Prostate gland (tissue), 2 donors: ENCODE results near the gene SERPINE2.

ENCODE experiments used
- POLR2A ChIP-seq: fragments of 450-650 bp; IDR thresholded peaks from one replicate; pipeline ENCODE4 v1.6.1; 2016; ENCODE audit warnings: antibody characterized with exemption, mild to moderate bottlenecking
- TF ChIP-seq, protein P1 (sequence below), 4 experiments: fragments of 200-600 bp in 2 of 4; fragments of 450-650 bp in 2 of 4; sonication (generic) in 2 of 4; IDR thresholded peaks; 1 replicate in 3 of 4; 2 replicates in 1 of 4; pipeline ENCODE4 v1.5.1; 2016 to 2019; ENCODE audit warnings: antibody characterized with exemption in 4 of 4, mild to moderate bottlenecking in 2 of 4, moderate library complexity in 2 of 4

- TF ChIP-seq, protein P1, sequence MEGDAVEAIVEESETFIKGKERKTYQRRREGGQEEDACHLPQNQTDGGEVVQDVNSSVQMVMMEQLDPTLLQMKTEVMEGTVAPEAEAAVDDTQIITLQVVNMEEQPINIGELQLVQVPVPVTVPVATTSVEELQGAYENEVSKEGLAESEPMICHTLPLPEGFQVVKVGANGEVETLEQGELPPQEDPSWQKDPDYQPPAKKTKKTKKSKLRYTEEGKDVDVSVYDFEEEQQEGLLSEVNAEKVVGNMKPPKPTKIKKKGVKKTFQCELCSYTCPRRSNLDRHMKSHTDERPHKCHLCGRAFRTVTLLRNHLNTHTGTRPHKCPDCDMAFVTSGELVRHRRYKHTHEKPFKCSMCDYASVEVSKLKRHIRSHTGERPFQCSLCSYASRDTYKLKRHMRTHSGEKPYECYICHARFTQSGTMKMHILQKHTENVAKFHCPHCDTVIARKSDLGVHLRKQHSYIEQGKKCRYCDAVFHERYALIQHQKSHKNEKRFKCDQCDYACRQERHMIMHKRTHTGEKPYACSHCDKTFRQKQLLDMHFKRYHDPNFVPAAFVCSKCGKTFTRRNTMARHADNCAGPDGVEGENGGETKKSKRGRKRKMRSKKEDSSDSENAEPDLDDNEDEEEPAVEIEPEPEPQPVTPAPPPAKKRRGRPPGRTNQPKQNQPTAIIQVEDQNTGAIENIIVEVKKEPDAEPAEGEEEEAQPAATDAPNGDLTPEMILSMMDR (IDR thresholded peaks at IDR 0.05), result no peak
- TF ChIP-seq POLR2A, result no peak
These were observed 82.8 kb downstream of the SERPINE2 start for GRCh38 chr2:223956300-223956699.
